GM18873 (cell line): ENCODE data around the gene OSBPL3.

Experiments
- ATAC-seq: cut with Tn5 transposase; IDR thresholded peaks from one replicate; pipeline ENCODE4 v1.9.1; 2021; ENCODE audit warnings: mild to moderate bottlenecking, moderate library complexity, moderate number of reproducible peaks; ENCODE audit not compliant: unreplicated experiment, low FRiP score

The OSBPL3 gene

GRCh38 chr7:24959735-24960485 lies 20.1 kb downstream of the OSBPL3 start:
- no peak for ATAC-seq

- ATAC-seq: no peak
Measured at GRCh38 chr7:24958399-24958798, 21.6 kb downstream of the OSBPL3 start.

DNA sequence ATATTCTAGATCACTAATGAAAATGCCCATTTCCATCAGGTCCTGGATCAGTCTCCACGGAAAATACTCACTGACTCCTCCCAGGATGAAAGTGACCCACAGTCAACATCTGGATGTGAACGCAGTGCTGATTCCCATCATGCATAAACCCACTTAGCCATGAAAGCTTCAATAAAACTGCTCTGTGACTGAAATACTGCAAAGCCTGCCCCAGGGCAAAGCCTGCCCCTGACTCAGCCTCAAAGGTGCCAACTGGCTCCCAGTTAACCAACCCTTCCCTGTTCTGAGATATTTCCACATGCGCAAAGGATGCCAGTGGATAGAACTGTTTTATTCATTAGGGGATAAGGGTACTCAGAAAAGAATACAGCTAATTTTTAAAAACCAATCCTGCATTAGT lies 24.0 kb downstream of the OSBPL3 start:
- no peak for ATAC-seq

DNA sequence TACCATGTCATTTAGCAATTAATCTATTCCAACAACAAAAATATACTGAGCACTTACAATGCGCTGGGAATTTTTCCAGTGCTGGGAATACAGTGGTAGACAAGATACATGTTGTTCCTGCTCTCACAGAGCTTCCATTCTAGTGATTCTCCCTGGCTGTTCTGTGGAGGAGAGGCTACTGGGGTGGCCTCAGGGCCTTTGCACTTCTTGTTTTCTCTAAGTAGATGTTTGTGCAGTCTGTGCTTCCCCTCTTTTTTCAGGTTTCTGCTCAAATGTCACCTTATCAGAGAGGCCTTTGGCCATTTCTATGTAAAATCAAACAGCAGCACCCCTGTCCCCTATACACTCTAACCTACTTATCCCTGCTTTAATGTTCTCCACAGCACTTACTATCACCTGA lies 24.7 kb downstream of the OSBPL3 start:
- no peak for ATAC-seq

GRCh38 chr7:24952464-24952863 lies 27.5 kb downstream of the OSBPL3 start:
- no peak for ATAC-seq

DNA sequence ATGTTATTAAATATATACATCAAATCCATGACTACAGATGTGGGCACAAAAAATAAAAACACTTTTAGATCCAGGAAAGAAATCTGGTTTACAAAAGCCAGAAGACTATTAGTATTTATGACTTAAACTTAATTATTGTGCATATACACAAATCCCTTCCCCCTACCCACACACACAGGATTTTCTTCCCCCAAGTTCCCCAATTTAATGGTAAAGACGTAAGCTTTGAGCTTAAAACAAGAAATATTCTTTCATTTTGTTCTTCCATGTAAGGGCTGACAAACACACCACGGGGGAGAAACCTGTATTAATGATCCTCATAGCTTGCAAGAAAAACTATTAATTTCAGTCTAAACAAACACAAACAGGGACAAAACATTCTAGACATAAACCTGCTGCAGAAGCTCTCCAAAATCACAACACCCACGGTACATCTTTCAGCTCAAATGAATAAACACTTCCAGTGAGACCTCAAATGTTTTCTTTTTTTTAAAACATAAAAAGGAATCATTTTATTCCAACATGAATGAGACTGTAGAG lies 28.5 kb downstream of the OSBPL3 start:
- no peak for ATAC-seq

DNA sequence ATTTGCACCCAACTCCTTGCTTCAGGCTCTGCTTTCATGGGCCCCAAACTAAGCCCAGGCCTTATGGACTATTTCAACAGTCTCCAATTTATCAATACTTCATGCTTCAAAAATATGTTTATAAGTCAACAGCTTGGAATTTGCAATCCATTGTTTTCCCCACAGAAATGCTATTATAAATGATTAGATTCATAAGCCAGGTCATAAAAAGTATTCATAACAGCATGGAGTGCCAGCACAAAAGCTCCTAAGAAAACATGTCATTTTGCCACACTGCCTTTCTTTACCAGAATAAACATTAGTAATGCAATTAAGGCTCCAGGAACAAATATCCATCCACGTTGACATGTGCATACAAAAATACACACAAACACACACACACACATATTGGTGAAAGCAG lies 30.1 kb downstream of the OSBPL3 start:
- ATAC-seq: no peak

GRCh38 chr7:24948739-24949138 lies 31.2 kb downstream of the OSBPL3 start:
- ATAC-seq: no peak

GRCh38 chr7:24946467-24946866 lies 33.5 kb downstream of the OSBPL3 start:
- no peak for ATAC-seq

DNA sequence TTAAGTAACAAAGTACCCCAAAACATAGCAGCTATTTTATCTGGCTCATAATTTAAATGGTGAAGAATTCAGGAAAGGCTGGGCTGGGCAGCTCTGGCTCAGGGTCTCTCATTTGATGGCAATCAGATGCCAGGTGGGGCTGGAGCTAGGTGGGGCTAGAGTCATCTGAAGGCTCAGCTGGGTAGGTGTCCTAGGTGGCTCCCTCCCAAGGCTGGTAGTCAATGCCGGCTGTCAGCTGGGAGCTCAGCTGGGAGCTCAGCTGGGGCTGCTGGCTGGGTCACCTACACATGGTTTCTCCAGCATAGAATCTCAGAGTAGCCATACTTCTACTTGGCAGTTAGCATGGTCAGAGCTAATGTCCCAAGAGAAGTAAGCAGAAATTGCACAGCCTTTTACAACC lies 34.1 kb downstream of the OSBPL3 start:
- no peak for ATAC-seq

DNA sequence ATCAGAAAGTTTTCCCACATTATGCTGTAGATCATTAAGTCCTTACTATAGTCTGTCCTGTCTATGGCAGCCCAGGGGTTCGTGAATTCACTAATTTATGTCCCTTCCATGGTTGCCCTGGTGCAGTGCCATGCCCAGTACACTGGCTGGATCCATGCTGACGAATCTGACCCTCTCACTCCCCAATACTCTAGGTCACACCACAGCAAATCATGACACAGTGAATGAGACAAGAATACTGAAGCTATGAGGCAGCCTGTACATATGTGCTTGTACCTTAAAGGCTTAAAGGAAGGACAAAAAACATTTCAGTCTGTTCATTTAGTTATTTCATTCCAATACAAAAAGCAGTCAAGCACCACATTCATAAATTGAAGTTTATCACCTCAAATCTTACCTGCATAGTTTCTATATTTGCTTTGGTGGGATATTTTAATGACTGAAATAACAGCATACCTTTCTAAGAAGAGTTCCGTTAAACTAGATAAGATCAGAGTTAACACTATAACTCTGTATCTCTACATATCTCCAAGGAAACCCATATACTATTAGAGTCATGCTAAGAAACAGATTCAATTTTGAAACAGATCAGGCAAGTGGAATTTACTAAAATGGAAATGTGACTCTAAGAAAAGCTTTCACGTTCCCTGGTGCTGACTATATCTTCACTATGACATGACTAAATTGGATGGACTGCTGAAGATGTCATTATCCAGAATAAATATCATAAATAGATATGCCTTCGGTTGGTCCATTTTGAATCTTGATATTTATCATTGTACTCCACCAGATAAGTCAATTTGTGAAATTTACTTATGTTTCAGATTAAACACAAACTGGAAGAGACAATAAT lies 36.7 kb downstream of the OSBPL3 start:
- ATAC-seq: no peak

- no peak for ATAC-seq
Measured at GRCh38 chr7:24942226-24942625, 37.8 kb downstream of the OSBPL3 start.

- no peak for ATAC-seq
Measured at GRCh38 chr7:24939416-24939815, 40.6 kb downstream of the OSBPL3 start.

GRCh38 chr7:24936121-24936824 lies 43.7 kb downstream of the OSBPL3 start:
- no peak for ATAC-seq

DNA sequence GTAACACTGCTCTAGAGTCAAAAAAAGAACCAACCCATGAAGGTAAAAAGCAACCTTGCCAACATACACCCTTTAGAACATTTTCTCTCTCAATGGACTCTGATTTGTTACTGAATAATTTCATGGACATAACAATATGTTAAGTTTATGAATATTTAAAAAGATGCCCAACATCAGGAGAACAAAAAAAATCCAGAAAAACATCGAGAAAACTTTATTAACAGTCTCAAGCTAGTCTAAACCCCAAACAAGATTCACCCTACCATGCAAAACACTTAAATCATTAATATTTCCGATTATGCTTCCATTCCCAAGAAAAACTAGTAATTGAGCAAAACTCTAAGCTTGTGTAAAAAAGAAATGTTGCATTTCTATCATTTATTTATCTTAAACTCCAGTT lies 46.7 kb downstream of the OSBPL3 start:
- ATAC-seq: no peak

DNA sequence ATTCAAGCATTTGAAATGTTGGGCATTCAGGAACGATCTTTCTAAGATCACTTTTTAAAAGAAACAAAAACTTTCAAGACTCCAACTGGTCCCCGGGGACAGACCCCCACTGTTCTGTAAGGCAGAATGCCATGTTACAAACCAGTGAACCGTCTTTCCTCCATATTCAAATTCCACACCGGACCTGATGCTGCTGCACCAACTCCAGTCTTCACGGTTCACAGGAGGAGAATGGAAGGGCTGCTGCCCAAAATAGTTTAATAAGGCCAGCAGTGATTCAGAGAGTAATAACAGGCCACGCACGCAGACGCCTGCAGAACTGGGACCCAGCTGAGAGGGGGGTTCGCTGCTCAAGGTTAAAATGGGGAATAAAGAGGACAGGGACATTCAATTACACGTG lies 47.2 kb downstream of the OSBPL3 start:
- no peak for ATAC-seq

DNA sequence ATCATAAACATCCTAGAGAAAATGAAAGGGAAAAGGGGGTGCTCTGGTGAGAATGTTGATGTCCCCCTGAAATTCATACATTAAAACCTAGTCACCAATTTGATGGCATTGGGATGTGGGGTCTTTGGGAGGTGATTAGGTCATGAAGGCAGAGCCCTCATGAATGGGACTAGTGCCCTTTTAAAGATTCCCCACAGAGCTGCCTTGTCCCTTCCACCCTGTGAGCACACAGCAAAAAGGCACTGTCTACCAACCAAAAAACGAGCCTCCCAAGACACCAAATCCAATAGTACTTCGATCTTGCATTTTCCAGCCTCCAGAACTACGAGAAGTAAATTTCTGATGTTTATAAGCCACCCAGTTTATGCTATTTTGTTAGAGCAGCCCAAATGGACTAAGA lies 47.6 kb downstream of the OSBPL3 start:
- no peak for ATAC-seq

DNA sequence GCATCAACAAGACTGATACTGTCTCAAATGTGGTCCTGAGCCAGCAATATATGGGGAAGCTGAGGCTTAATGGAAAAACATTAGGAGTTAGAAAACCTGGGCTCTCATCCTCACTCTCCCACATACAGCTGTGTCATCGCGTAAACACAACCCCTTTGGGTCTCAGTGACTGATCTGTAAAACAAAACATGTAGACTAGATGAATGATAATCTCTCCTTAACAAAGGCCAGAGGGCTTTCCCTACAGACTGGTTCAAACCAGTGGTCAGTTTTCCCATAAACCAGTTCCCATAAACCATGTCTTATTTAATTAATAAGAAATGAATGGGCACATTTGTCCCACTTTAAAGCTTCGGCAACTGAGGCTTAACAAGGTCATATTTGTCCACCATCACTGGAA lies 48.1 kb downstream of the OSBPL3 start:
- ATAC-seq: no peak

DNA sequence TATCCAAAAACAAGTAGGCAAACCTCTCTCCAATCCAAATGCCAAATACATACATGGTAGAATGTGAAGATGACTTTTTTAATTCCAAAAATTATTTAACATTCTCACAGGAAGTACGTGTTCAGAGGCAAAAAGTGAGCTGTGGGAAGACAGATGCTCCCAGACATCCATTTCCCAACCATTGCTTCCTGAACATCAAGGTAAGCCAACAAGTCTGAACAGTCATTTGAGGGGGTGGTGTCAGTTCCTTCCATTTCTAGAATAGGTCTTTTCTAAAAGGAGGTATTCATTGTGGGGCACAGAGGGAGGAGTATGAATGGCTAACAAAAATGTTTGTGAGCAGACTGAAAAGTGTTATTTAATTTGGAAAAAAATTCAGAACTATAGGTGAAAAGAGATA lies 49.1 kb downstream of the OSBPL3 start:
- no peak for ATAC-seq

GRCh38 chr7:24926623-24927524 lies 53.1 kb downstream of the OSBPL3 start:
- ATAC-seq: no peak
